K562 (cell line): ENCODE measurements around the gene L3MBTL1. TPM values are rescaled to one million over a fixed set of nuclear protein-coding genes. Genes with fewer than 3 reads are reported as not detected.

Source experiments
- HMG20B ChIP-seq: fragments of 250-450 bp; sonication (Bioruptor Pico); IDR thresholded peaks from 2 replicates; pipeline ENCODE4 v1.5.0; 2021; ENCODE audit warnings: mild to moderate bottlenecking
- MECOM ChIP-seq: fragments of 250-450 bp; sonication (Bioruptor Pico); IDR thresholded peaks from 2 replicates; pipeline ENCODE4 v1.8.0; 2022; ENCODE audit warnings: inconsistent platforms
- MYBL2 ChIP-seq, 2 experiments: fragments of 450-650 bp in 1 of 2; sonication (generic) in 1 of 2; formaldehyde crosslinking in 1 of 2; IDR thresholded peaks; 2 replicates each; pipeline versions ENCODE4 v1.6.1 to v1.8.1; 2017 to 2022; ENCODE audit warnings: borderline replicate concordance in 1 of 2, inconsistent platforms in 1 of 2, low read depth in 1 of 2, mild to moderate bottlenecking in 1 of 2, missing genetic modification reagents in 1 of 2, moderate library complexity in 1 of 2
- NR2C2 ChIP-seq, 2 experiments: fragments of 200-800 bp in 1 of 2; sonication (Bioruptor generic) in 1 of 2; sonication (generic) in 1 of 2; formaldehyde crosslinking in 1 of 2; IDR thresholded peaks; 2 replicates each; pipeline versions ENCODE4 v1.6.1 to v1.8.0; 2016 to 2022; ENCODE audit warnings: mild to moderate bottlenecking in 1 of 2, missing compliant biosample characterization in 1 of 2, missing genetic modification characterization in 1 of 2, missing genetic modification reagents in 1 of 2
- SMAD4 ChIP-seq: fragments of 250-450 bp; sonication (Bioruptor Pico); conservative IDR thresholded peaks from 2 replicates; pipeline ENCODE4 v1.8.0; 2021; ENCODE audit warnings: inconsistent platforms, mild to moderate bottlenecking, moderate library complexity
- SP1 ChIP-seq: sonication (generic); formaldehyde crosslinking; IDR thresholded peaks from 2 replicates; pipeline ENCODE4 v1.8.1; 2022; ENCODE audit warnings: mild to moderate bottlenecking, missing genetic modification reagents
- ZFP30 ChIP-seq: fragments of 250-450 bp; sonication (Bioruptor Pico); IDR thresholded peaks from 2 replicates; pipeline ENCODE4 v1.8.0; 2022; ENCODE audit warnings: moderate library complexity, mild to moderate bottlenecking, inconsistent platforms, borderline replicate concordance
- ZNF124 ChIP-seq: sonication (generic); formaldehyde crosslinking; IDR thresholded peaks from 2 replicates; pipeline ENCODE4 v1.8.1; 2022; ENCODE audit warnings: missing genetic modification reagents
- ZNF766 ChIP-seq: fragments of 200-800 bp; sonication (Bioruptor generic); conservative IDR thresholded peaks from 2 replicates; pipeline ENCODE4 v1.6.1; 2016; ENCODE audit warnings: missing genetic modification characterization, missing compliant biosample characterization
- polyA plus RNA-seq, 8 experiments: library from polyadenylated mRNA; depleted of rRNA in 4 of 8; stranded (reverse) in 5 of 8; unstranded in 3 of 8; fragments of >200 nt; fragmentation: Nextera tagmentation in 2 of 8; fragmentation: Illumina TruSeq in 1 of 8; extraction: Ambion mirVana in 2 of 8; extraction: Trizol in 1 of 8; gene quantifications; 2 replicates each; pipeline versions ENCODE4 v1.2.1 to v1.2.3, GENCODE V29; 2011 to 2014; ENCODE audit warnings: inconsistent platforms in 1 of 8, missing spikeins in 1 of 8
- total RNA-seq, 7 experiments: library from RNA; depleted of rRNA in 6 of 7; stranded (reverse); fragments of >200 nt in 6 of 7; fragmentation: Illumina TruSeq in 2 of 7; extraction: Trizol in 2 of 7; gene quantifications; 2 replicates each; pipeline versions ENCODE4 v1.2.1 to v1.2.3, GENCODE V29; 2011 to 2021; ENCODE audit warnings: low replicate concordance in 1 of 7
- TF ChIP-seq, protein P1 (sequence below): fragments of 200-600 bp; sonication (generic); IDR thresholded peaks from one replicate; pipeline ENCODE4 v1.6.1; 2012; ENCODE audit warnings: mild to moderate bottlenecking, low read depth, low read length, inconsistent platforms

The L3MBTL1 gene
- total and polyA plus RNA-seq, 9 of the 15 experiments (the other 6 are each of a cell fraction or from before 2014, with no cell fraction given) = 0.77 to 10.0 (median 4.4) TPM

GRCh38 chr20:43459022-43459942 lies 48.2 kb upstream of the L3MBTL1 start (continued):
- TF ChIP-seq, protein P1, sequence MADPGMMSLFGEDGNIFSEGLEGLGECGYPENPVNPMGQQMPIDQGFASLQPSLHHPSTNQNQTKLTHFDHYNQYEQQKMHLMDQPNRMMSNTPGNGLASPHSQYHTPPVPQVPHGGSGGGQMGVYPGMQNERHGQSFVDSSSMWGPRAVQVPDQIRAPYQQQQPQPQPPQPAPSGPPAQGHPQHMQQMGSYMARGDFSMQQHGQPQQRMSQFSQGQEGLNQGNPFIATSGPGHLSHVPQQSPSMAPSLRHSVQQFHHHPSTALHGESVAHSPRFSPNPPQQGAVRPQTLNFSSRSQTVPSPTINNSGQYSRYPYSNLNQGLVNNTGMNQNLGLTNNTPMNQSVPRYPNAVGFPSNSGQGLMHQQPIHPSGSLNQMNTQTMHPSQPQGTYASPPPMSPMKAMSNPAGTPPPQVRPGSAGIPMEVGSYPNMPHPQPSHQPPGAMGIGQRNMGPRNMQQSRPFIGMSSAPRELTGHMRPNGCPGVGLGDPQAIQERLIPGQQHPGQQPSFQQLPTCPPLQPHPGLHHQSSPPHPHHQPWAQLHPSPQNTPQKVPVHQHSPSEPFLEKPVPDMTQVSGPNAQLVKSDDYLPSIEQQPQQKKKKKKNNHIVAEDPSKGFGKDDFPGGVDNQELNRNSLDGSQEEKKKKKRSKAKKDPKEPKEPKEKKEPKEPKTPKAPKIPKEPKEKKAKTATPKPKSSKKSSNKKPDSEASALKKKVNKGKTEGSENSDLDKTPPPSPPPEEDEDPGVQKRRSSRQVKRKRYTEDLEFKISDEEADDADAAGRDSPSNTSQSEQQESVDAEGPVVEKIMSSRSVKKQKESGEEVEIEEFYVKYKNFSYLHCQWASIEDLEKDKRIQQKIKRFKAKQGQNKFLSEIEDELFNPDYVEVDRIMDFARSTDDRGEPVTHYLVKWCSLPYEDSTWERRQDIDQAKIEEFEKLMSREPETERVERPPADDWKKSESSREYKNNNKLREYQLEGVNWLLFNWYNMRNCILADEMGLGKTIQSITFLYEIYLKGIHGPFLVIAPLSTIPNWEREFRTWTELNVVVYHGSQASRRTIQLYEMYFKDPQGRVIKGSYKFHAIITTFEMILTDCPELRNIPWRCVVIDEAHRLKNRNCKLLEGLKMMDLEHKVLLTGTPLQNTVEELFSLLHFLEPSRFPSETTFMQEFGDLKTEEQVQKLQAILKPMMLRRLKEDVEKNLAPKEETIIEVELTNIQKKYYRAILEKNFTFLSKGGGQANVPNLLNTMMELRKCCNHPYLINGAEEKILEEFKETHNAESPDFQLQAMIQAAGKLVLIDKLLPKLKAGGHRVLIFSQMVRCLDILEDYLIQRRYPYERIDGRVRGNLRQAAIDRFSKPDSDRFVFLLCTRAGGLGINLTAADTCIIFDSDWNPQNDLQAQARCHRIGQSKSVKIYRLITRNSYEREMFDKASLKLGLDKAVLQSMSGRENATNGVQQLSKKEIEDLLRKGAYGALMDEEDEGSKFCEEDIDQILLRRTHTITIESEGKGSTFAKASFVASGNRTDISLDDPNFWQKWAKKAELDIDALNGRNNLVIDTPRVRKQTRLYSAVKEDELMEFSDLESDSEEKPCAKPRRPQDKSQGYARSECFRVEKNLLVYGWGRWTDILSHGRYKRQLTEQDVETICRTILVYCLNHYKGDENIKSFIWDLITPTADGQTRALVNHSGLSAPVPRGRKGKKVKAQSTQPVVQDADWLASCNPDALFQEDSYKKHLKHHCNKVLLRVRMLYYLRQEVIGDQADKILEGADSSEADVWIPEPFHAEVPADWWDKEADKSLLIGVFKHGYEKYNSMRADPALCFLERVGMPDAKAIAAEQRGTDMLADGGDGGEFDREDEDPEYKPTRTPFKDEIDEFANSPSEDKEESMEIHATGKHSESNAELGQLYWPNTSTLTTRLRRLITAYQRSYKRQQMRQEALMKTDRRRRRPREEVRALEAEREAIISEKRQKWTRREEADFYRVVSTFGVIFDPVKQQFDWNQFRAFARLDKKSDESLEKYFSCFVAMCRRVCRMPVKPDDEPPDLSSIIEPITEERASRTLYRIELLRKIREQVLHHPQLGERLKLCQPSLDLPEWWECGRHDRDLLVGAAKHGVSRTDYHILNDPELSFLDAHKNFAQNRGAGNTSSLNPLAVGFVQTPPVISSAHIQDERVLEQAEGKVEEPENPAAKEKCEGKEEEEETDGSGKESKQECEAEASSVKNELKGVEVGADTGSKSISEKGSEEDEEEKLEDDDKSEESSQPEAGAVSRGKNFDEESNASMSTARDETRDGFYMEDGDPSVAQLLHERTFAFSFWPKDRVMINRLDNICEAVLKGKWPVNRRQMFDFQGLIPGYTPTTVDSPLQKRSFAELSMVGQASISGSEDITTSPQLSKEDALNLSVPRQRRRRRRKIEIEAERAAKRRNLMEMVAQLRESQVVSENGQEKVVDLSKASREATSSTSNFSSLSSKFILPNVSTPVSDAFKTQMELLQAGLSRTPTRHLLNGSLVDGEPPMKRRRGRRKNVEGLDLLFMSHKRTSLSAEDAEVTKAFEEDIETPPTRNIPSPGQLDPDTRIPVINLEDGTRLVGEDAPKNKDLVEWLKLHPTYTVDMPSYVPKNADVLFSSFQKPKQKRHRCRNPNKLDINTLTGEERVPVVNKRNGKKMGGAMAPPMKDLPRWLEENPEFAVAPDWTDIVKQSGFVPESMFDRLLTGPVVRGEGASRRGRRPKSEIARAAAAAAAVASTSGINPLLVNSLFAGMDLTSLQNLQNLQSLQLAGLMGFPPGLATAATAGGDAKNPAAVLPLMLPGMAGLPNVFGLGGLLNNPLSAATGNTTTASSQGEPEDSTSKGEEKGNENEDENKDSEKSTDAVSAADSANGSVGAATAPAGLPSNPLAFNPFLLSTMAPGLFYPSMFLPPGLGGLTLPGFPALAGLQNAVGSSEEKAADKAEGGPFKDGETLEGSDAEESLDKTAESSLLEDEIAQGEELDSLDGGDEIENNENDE = no peak
- TF ChIP-seq SP1 (CRISPR knock-in tag) (peak; percentile 54; the same call in 1 of the 2 replicates), MECOM (CRISPR knock-in tag) (no peak), ZNF124 (no peak), NR2C2 (CRISPR knock-in tag; IDR thresholded peaks at IDR 0.05) (peak; percentile 97), NR2C2 (tag; IDR thresholded peaks at IDR 0.05) (peak; percentile 97), ZFP30 (CRISPR knock-in tag) (no peak), ZNF766 (no peak), SMAD4 (peak; percentile 50; the same call in 1 of the 2 replicates), MYBL2 (IDR thresholded peaks at IDR 0.05; ENCODE audit: low read depth) (0 out of 2 replicates have a peak, but pooled peaks have one; percentile 9), MYBL2 (CRISPR knock-in tag; IDR thresholded peaks at IDR 0.05; ENCODE audit: borderline replicate concordance) (no peak), HMG20B (CRISPR knock-in tag) (no peak)
